ENCODE data around the gene THBS2.
A peak's percentile ranks its signal among the peaks of the same experiment; 100 is the strongest.

Gene THBS2

DNA sequence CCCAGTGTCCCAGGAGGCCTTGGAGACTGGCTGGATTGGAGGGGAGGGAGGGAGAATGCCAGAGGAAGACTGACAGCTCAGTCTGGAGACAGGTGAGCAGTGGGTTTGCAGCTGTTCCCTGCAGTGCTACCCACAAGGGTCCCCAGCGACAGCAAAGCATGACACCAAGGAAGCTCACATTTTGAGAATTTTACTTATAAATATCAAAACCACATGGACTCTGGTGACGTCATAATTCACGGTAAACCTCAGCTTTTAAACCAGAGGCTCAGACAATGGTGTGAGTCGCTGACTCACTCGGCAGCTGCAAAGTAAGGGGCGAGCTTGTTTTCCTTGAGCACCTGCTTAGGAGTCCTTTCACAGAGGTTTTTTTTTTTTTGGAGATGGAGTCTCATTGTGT, 65.2 kb downstream of the THBS2 start:
- TF ChIP-seq CSRNP3 (CRISPR knock-in tag; IDR thresholded peaks at IDR 0.05) (no peak), POU6F1 (CRISPR knock-in tag; IDR thresholded peaks at IDR 0.05; ENCODE audit: borderline replicate concordance, low read depth) (no peak), ARNTL (CRISPR knock-in tag; IDR thresholded peaks at IDR 0.05; ENCODE audit: borderline replicate concordance, low read depth) (no peak), ZNF70 (CRISPR knock-in tag; IDR thresholded peaks at IDR 0.05) (no peak), ZNF565 (CRISPR knock-in tag; conservative IDR thresholded peaks at IDR 0.05; ENCODE audit: low read depth) (no peak), ESRRG (CRISPR knock-in tag; IDR thresholded peaks at IDR 0.05) (no peak), TSHZ2 (CRISPR knock-in tag; IDR thresholded peaks at IDR 0.05) (no peak), TOX (CRISPR knock-in tag; IDR thresholded peaks at IDR 0.05; ENCODE audit: borderline replicate concordance) (no peak), SNAI2 (CRISPR knock-in tag; IDR thresholded peaks at IDR 0.05) (no peak), ZNF8 (CRISPR knock-in tag; IDR thresholded peaks at IDR 0.05) (no peak), CSDC2 (CRISPR knock-in tag; IDR thresholded peaks at IDR 0.05) (no peak), ISL1 (CRISPR knock-in tag; IDR thresholded peaks at IDR 0.05) (no peak), TCF4 (CRISPR knock-in tag; IDR thresholded peaks at IDR 0.05; ENCODE audit: borderline replicate concordance) (no peak), ZFP3 (CRISPR knock-in tag; IDR thresholded peaks at IDR 0.05) (no peak), OSR1 (CRISPR knock-in tag; IDR thresholded peaks at IDR 0.05) (no peak), RARB (CRISPR knock-in tag; IDR thresholded peaks at IDR 0.05) (no peak), ZFP30 (CRISPR knock-in tag; IDR thresholded peaks at IDR 0.05) (no peak)
- TF ChIP-seq, protein P1, sequence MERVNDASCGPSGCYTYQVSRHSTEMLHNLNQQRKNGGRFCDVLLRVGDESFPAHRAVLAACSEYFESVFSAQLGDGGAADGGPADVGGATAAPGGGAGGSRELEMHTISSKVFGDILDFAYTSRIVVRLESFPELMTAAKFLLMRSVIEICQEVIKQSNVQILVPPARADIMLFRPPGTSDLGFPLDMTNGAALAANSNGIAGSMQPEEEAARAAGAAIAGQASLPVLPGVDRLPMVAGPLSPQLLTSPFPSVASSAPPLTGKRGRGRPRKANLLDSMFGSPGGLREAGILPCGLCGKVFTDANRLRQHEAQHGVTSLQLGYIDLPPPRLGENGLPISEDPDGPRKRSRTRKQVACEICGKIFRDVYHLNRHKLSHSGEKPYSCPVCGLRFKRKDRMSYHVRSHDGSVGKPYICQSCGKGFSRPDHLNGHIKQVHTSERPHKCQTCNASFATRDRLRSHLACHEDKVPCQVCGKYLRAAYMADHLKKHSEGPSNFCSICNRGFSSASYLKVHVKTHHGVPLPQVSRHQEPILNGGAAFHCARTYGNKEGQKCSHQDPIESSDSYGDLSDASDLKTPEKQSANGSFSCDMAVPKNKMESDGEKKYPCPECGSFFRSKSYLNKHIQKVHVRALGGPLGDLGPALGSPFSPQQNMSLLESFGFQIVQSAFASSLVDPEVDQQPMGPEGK (CRISPR knock-in tag; IDR thresholded peaks at IDR 0.05; ENCODE audit: borderline replicate concordance): no peak
- ATAC-seq: peak; percentile 76

DNA sequence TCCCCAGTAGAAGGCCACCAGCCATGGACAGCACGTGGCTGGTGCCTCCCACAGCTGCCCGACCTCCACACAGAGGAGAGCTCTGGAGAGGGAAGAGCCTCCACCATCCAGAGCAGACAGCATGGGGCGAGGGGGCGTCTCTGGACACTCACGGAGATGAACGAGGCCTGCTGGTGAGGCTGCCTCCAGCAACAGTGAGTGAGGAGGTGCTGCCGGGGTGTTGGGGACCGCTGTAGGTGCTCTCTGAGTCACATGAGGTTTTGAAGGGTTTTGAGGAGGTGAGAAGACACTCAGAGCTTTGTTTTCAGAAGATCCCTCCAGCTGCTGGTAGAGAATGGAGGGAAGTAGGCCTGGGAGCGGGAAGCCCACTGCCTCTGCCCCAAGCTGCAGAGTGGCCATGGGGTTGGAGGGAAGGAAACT, 65.6 kb downstream of the THBS2 start:
- ATAC-seq: no peak; the same call in 2 of the 3 replicates
- TF ChIP-seq RARB (CRISPR knock-in tag; IDR thresholded peaks at IDR 0.05): no peak
- no peak for TF ChIP-seq CSRNP3 (CRISPR knock-in tag; IDR thresholded peaks at IDR 0.05)
- TF ChIP-seq ZNF8 (CRISPR knock-in tag; IDR thresholded peaks at IDR 0.05): no peak
- no peak for TF ChIP-seq ZFP30 (CRISPR knock-in tag; IDR thresholded peaks at IDR 0.05)
- TF ChIP-seq SNAI2 (CRISPR knock-in tag; IDR thresholded peaks at IDR 0.05): no peak
- TF ChIP-seq ZFP3 (CRISPR knock-in tag; IDR thresholded peaks at IDR 0.05): no peak
- TF ChIP-seq GLIS3 (CRISPR knock-in tag; IDR thresholded peaks at IDR 0.05): no peak
- TF ChIP-seq ZC3H10 (CRISPR knock-in tag; IDR thresholded peaks at IDR 0.05): no peak
- no peak for TF ChIP-seq ZNF70 (CRISPR knock-in tag; IDR thresholded peaks at IDR 0.05)
- TF ChIP-seq ZNF565 (CRISPR knock-in tag; conservative IDR thresholded peaks at IDR 0.05; ENCODE audit: low read depth): no peak
- TF ChIP-seq TOX (CRISPR knock-in tag; IDR thresholded peaks at IDR 0.05; ENCODE audit: borderline replicate concordance): no peak
- TF ChIP-seq ISL1 (CRISPR knock-in tag; IDR thresholded peaks at IDR 0.05): no peak
- TF ChIP-seq PPARA (CRISPR knock-in tag; IDR thresholded peaks at IDR 0.05; ENCODE audit: borderline replicate concordance): no peak
- TF ChIP-seq, protein P1 (CRISPR knock-in tag; IDR thresholded peaks at IDR 0.05; ENCODE audit: borderline replicate concordance): no peak
- no peak for TF ChIP-seq OSR1 (CRISPR knock-in tag; IDR thresholded peaks at IDR 0.05)
- TF ChIP-seq BACH2 (CRISPR knock-in tag; IDR thresholded peaks at IDR 0.05; ENCODE audit: borderline replicate concordance): no peak
- no peak for TF ChIP-seq CREB5 (CRISPR knock-in tag; IDR thresholded peaks at IDR 0.05; ENCODE audit: low read depth)
- no peak for TF ChIP-seq POU6F1 (CRISPR knock-in tag; IDR thresholded peaks at IDR 0.05; ENCODE audit: borderline replicate concordance, low read depth)
- TF ChIP-seq ARNTL (CRISPR knock-in tag; IDR thresholded peaks at IDR 0.05; ENCODE audit: borderline replicate concordance, low read depth): no peak
- TF ChIP-seq CSDC2 (CRISPR knock-in tag; IDR thresholded peaks at IDR 0.05): no peak
